HepG2 (cell line): ENCODE measurements around the gene CNFN. TPM values are rescaled to one million over a fixed set of nuclear protein-coding genes. Genes with fewer than 3 reads are reported as not detected.

ENCODE experiments used
- ATAC-seq: fragments of 200-7000 bp; cut with Tn5 transposase; 3 replicates; pipeline ENCODE4 v1.9.1; 2020; ENCODE audit warnings: mild to moderate bottlenecking, moderate library complexity
- BruUV-seq: library from RNA; stranded (reverse); fragments of 400-500 nt; replicated peaks from 2 replicates; lab custom pipeline; 2021; lab: Mats Ljungman, UMichigan
- CTCF ChIA-PET: fragments of 300-600 bp; formaldehyde crosslinking; extraction: SDS; loops from one replicate; lab custom pipeline; 2021; ENCODE audit warnings: low total read pairs, inconsistent platforms, low intra/inter-chr PET ratio; lab: Yijun Ruan, JAX
- POLR2A ChIA-PET: fragments of 350-600 bp; sonication (Branson Sonifier 250); formaldehyde crosslinking; loops from one replicate; lab custom pipeline; 2020; ENCODE audit warnings: antibody characterized with exemption, inconsistent platforms; lab: Yijun Ruan, JAX
- DNase-seq: peaks from one replicate; pipeline ENCODE4 v3.0.0-alpha.2; 2015; ENCODE audit warnings: low spot score
- FAIRE-seq: peaks from 3 replicates; lab custom pipeline; 2011; peaks lifted over from hg19 to GRCh38; lab: Jason Lieb, UNC
- H2AFZ ChIP-seq: one replicate; pipeline ENCODE4 v1.6.1; 2011; ENCODE audit warnings: low read length, inconsistent platforms
- H3K27ac ChIP-seq: fragments of 300-600 bp; 3 replicates; pipeline ENCODE4 v1.8.0; 2011; ENCODE audit warnings: mixed run types, mild to moderate bottlenecking, mixed read lengths, low read length, inconsistent platforms; ENCODE audit not compliant: insufficient read depth; ENCODE audit errors: extremely low read length
- H3K27me3 ChIP-seq, 2 experiments: fragments of 200-600 bp in 1 of 2; 2 replicates in 1 of 2; 3 replicates in 1 of 2; pipeline versions ENCODE4 v1.6.0 to v1.8.0; 2011; ENCODE audit warnings: low read length in 2 of 2, mild to moderate bottlenecking in 2 of 2, moderate library complexity in 2 of 2, inconsistent platforms in 1 of 2; ENCODE audit not compliant: insufficient read depth in 2 of 2, control insufficient read depth in 1 of 2
- H3K36me3 ChIP-seq, 2 experiments: fragments of 200-600 bp in 1 of 2; replicated peaks in 1 of 2; 2 replicates in 1 of 2; 3 replicates in 1 of 2; pipeline versions ENCODE4 v1.5.1 to v1.8.0; 2011; ENCODE audit warnings: low read length in 2 of 2, inconsistent platforms in 1 of 2; ENCODE audit not compliant: insufficient read depth in 2 of 2, control insufficient read depth in 1 of 2
- H3K4me1 ChIP-seq: 2 replicates; pipeline ENCODE4 v1.5.1; 2012; ENCODE audit warnings: low read length, inconsistent platforms; ENCODE audit not compliant: insufficient read depth
- H3K4me2 ChIP-seq: 2 replicates; pipeline ENCODE4 v1.6.0; 2011; ENCODE audit warnings: low read depth, low read length, inconsistent platforms
- H3K4me3 ChIP-seq, 3 experiments: fragments of 200-600 bp in 1 of 3; sonication (generic), shearing (Covaris generic) in 1 of 3; replicated peaks in 1 of 3; 2 replicates each; pipeline ENCODE4 v1.5.1; 2011 to 2016; ENCODE audit warnings: low read length in 3 of 3, inconsistent platforms in 2 of 3, low read depth in 2 of 3, mild to moderate bottlenecking in 2 of 3, control low read depth in 1 of 3, mixed read lengths in 1 of 3; ENCODE audit not compliant: insufficient read depth in 1 of 3
- H3K79me2 ChIP-seq: one replicate; pipeline ENCODE4 v1.6.1; 2011; ENCODE audit warnings: low read length, inconsistent platforms; ENCODE audit not compliant: insufficient read depth
- H3K9ac ChIP-seq: 2 replicates; pipeline ENCODE4 v1.6.0; 2011; ENCODE audit warnings: mild to moderate bottlenecking, low read depth, low read length, inconsistent platforms; ENCODE audit not compliant: insufficient read depth
- H3K9me3 ChIP-seq: 2 replicates; pipeline ENCODE4 v1.5.1; 2012; ENCODE audit warnings: mild to moderate bottlenecking, low read length
- H4K20me1 ChIP-seq: 2 replicates; pipeline ENCODE4 v1.6.0; 2011; ENCODE audit warnings: inconsistent platforms, mild to moderate bottlenecking, low read length, moderate library complexity; ENCODE audit not compliant: insufficient read depth
- AGO2 ChIP-seq: fragments of 200-400 bp; formaldehyde crosslinking; optimal IDR thresholded peaks from 2 replicates; pipeline ENCODE3; 2017; ENCODE audit warnings: mild to moderate bottlenecking, low read depth, low read length, moderate library complexity
- NFE2L2 ChIP-seq: fragments of 150-350 bp; IDR thresholded peaks from 2 replicates; pipeline ENCODE4 v1.6.1; 2014; ENCODE audit warnings: low read length
- RFX3 ChIP-seq: IDR thresholded peaks from 2 replicates; pipeline ENCODE4 v1.6.1; 2016; ENCODE audit warnings: missing biosample characterization, missing genetic modification reagents
- THRA ChIP-seq: sonication (generic); formaldehyde crosslinking; IDR thresholded peaks from 2 replicates; pipeline ENCODE4 v1.4.0; 2020; ENCODE audit warnings: missing genetic modification reagents, borderline replicate concordance
- ZBTB3 ChIP-seq: sonication (generic); formaldehyde crosslinking; IDR thresholded peaks from 2 replicates; pipeline ENCODE4 v1.4.0; 2020; ENCODE audit warnings: low read depth, mild to moderate bottlenecking, moderate library complexity, missing genetic modification reagents, borderline replicate concordance
- ZNF121 ChIP-seq: sonication (generic); formaldehyde crosslinking; IDR thresholded peaks from 2 replicates; pipeline ENCODE4 v1.5.0; 2020; ENCODE audit warnings: mild to moderate bottlenecking, missing genetic modification reagents
- ZNF749 ChIP-seq: sonication (generic); formaldehyde crosslinking; IDR thresholded peaks from 2 replicates; pipeline ENCODE4 v1.8.0; 2022; ENCODE audit warnings: mild to moderate bottlenecking, missing genetic modification reagents, moderate library complexity, borderline replicate concordance
- WGBS: methylation state at CpG from one replicate; pipeline ENCODE4 v1.1.6; 2017; ENCODE audit warnings: low lambda C conversion rate; 5-methylcytosine and 5-hydroxymethylcytosine counted together
- in situ Hi-C: cut with HindIII; loops from 2 replicates; pipeline ENCODE4 v1.10.0; 2017; ENCODE audit warnings: low pct_unique_long_range_greater_than_20kb; ENCODE audit not compliant: extremely low pct_ligation_motif_present
- intact Hi-C: fragments of 100-400 bp; cut with micrococcal nuclease; formaldehyde crosslinking; loops from one replicate; pipeline ENCODE4 v1.10.0; 2022; ENCODE audit not compliant: unreplicated experiment
- polyA plus RNA-seq, 8 experiments: library from polyadenylated mRNA; depleted of rRNA in 3 of 8; stranded (reverse) in 7 of 8; unstranded in 1 of 8; fragments of >200 nt; fragmentation: Illumina TruSeq in 4 of 8; extraction: Trizol in 4 of 8; gene quantifications; 2 replicates each; pipeline versions ENCODE4 v1.2.1 to v1.2.3, GENCODE V29; 2011 to 2016; ENCODE audit warnings: low read depth in 4 of 8, missing spikeins in 1 of 8, mixed read lengths in 1 of 8; ENCODE audit not compliant: insufficient read depth in 1 of 8
- total RNA-seq, 5 experiments: library from RNA; depleted of rRNA; stranded (reverse); fragments of >200 nt; fragmentation: Illumina TruSeq; extraction: Trizol; gene quantifications; 2 replicates each; pipeline ENCODE4 v1.2.3, GENCODE V29; 2016; ENCODE audit warnings: low read depth in 1 of 5

CNFN gene
- total and polyA plus RNA-seq, 2 of the 13 experiments (the other 11 are each of a cell fraction or from before 2014, with no cell fraction given): 0.35 to 1.1 TPM

DNA sequence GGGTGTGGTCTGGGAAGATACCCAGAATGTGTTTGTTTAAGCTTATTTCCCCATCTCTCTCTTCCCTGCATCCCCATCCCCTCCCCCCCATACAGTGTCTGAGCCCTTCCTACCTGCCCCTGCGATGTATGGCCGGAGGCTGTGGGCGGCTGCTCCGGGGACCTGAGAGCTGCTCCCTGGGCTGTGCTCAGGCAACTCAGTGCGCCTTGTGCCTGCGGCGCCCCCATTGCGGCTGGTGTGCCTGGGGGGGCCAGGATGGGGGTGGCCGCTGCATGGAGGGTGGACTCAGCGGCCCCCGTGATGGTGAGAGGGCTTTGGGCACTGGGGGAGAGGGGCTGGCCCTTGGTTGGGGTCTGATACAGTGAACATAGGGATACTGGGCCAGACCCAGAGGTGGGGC is 21.7 kb downstream of the CNFN start:
- FAIRE-seq (no peak), ATAC-seq (no peak), DNase-seq (no peak)
- H3K27ac ChIP-seq: no peak overlapping the region
- intact Hi-C loops: no loop called here
- BruUV-seq: no TSS peak
- H3K4me3 ChIP-seq: no peak overlapping the region
- ChIA-PET POLR2A (no interaction called here), CTCF (no interaction called here)
- in situ Hi-C loops: no loop called here
- H3K4me2 ChIP-seq: no peak overlapping the region
- no peak overlapping the region for H2AFZ ChIP-seq
- no peaks in the 10 kb centered on the region for H3K27me3 ChIP-seq
- H3K36me3 ChIP-seq: peaks cover 7 to 13% of the 10 kb centered on the region in 2 experiments
- TF ChIP-seq ZNF749 (CRISPR knock-in tag): no peak
- no peak for TF ChIP-seq ZBTB3 (CRISPR knock-in tag)
- TF ChIP-seq AGO2: peak; percentile 36
- TF ChIP-seq THRA: no peak
- TF ChIP-seq NFE2L2: no peak
- H3K4me1 ChIP-seq: no peaks in the 10 kb centered on the region
- no peak overlapping the region for H3K9ac ChIP-seq
- no peaks in the 10 kb centered on the region for H4K20me1 ChIP-seq
- H3K79me2 ChIP-seq: no peaks in the 10 kb centered on the region
- WGBS: 96% methylated on average over 11 of the region's 11 CpGs
- H3K9me3 ChIP-seq: peaks cover 11% of the 10 kb centered on the region

DNA sequence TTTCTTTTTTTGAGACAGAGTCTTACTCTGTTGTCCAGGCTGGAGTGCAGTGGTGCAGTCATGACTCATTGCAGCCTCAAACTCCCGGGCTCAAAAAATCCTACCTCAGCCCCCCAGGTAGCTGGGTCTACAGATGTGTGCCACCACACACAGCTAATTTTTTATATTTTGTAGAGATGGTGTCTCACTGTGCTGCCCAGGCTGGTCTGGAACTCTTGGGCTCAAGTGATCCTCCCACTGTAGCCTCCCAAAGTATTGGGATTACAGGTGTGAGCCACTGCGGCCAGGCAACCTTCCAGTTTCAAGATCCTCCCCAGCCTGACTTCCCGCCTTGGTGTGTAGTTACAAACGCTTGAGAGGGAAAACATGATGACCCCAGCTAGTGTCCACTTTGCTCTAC is 22.2 kb downstream of the CNFN start:
- no TSS peak for BruUV-seq
- in situ Hi-C loops: no loop called here

More for the DNA sequence above, 22.2 kb downstream of the CNFN start:
- Histone ChIP-seq H3K79me2 (no peaks in the 10 kb centered on the region), H3K27me3 (no peaks in the 10 kb centered on the region)
- 0 out of 2 replicates have a peak, but pooled peaks have one; percentile 25 for TF ChIP-seq ZNF121 (CRISPR knock-in tag)
- no peak for TF ChIP-seq RFX3 (CRISPR knock-in tag)
- TF ChIP-seq, all 625 proteins: peak for 1
- no peak for ATAC-seq
- no peaks in the 10 kb centered on the region for H3K4me1 ChIP-seq
- no peak for DNase-seq
- FAIRE-seq: no peak
- intact Hi-C loops: no loop called here
- no peak overlapping the region for H3K27ac ChIP-seq
- H4K20me1 ChIP-seq: no peaks in the 10 kb centered on the region
- 86% methylated on average over 4 of the region's 4 CpGs for whole genome bisulfite sequencing
- H3K9me3 ChIP-seq: peaks cover 11% of the 10 kb centered on the region
- no peak overlapping the region for H2AFZ ChIP-seq
- CTCF ChIA-PET: no interaction called here
- no peak overlapping the region for H3K4me2 ChIP-seq
- H3K9ac ChIP-seq: no peak overlapping the region
- POLR2A ChIA-PET: no interaction called here
- H3K36me3 ChIP-seq: peaks cover 9 to 16% of the 10 kb centered on the region in 2 experiments
- H3K4me3 ChIP-seq: no peak overlapping the region
